HEK293 (cell line): ENCODE data around the gene AKAP5.

Experiments
- CTCF ChIA-PET: fragments of 350-600 bp; formaldehyde crosslinking; extraction: SDS; loops from one replicate; lab custom pipeline; 2021; ENCODE audit warnings: antibody characterized with exemption; lab: Yijun Ruan, JAX
- POLR2A ChIA-PET: fragments of 300-600 bp; formaldehyde crosslinking; extraction: SDS; loops from one replicate; lab custom pipeline; 2020; ENCODE audit warnings: antibody characterized with exemption, inconsistent platforms; lab: Yijun Ruan, JAX
- H3K27ac ChIP-seq: fragments of 200-500 bp; sonication (Bioruptor generic); 2 replicates; pipeline ENCODE4 v1.5.1; 2014; ENCODE audit warnings: low read depth, low read length, control low read depth, inconsistent platforms; ENCODE audit errors: extremely low read depth
- H3K36me3 ChIP-seq, 2 experiments: fragments of 200-500 bp in 1 of 2; sonication (Bioruptor generic) in 1 of 2; 1 replicate in 1 of 2; 2 replicates in 1 of 2; pipeline ENCODE4 v1.5.1; 2014 to 2017; ENCODE audit warnings: inconsistent platforms in 2 of 2, low read length in 2 of 2; ENCODE audit not compliant: control insufficient read depth in 2 of 2, insufficient read depth in 1 of 2
- H3K4me1 ChIP-seq: fragments of 200-500 bp; sonication (Bioruptor generic); 2 replicates; pipeline ENCODE4 v1.5.1; 2014; ENCODE audit warnings: mild to moderate bottlenecking, low read length, inconsistent platforms; ENCODE audit not compliant: control insufficient read depth, insufficient read depth
- H3K4me3 ChIP-seq: 2 replicates; pipeline ENCODE4 v1.5.1; 2011; ENCODE audit warnings: low read depth, mild to moderate bottlenecking, control low read depth, low read length, moderate library complexity
- H3K9me3 ChIP-seq: fragments of 200-500 bp; sonication (Bioruptor generic); 2 replicates; pipeline ENCODE4 v1.5.1; 2014; ENCODE audit warnings: low read depth, low read length, inconsistent platforms; ENCODE audit not compliant: control insufficient read depth, insufficient read depth
- GLIS1 ChIP-seq: fragments of 450-650 bp; formaldehyde crosslinking; IDR thresholded peaks from 2 replicates; pipeline ENCODE4 v1.5.1; 2016; ENCODE audit warnings: missing biosample characterization, missing genetic modification characterization
- HOXA7 ChIP-seq: sonication (generic); formaldehyde crosslinking; IDR thresholded peaks from 2 replicates; pipeline ENCODE4 v1.8.1; 2022; ENCODE audit warnings: missing genetic modification reagents, borderline replicate concordance
- KLF10 ChIP-seq: fragments of 450-650 bp; IDR thresholded peaks from 2 replicates; pipeline ENCODE4 v1.5.1; 2018; ENCODE audit warnings: missing biosample characterization, mild to moderate bottlenecking, missing genetic modification characterization
- REPIN1 ChIP-seq: fragments of 450-650 bp; formaldehyde crosslinking; IDR thresholded peaks from 2 replicates; pipeline ENCODE4 v1.5.1; 2017; ENCODE audit warnings: missing biosample characterization, missing genetic modification characterization, low read depth
- TRIM28 ChIP-seq: IDR thresholded peaks from 2 replicates; pipeline ENCODE4 v1.6.1; 2011; ENCODE audit warnings: low read length, control low read depth, borderline replicate concordance
- ZBTB17 ChIP-seq: fragments of 450-650 bp; formaldehyde crosslinking; IDR thresholded peaks from 2 replicates; pipeline ENCODE4 v1.5.1; 2016; ENCODE audit warnings: missing biosample characterization, missing genetic modification characterization
- ZNF19 ChIP-seq: fragments of 450-650 bp; formaldehyde crosslinking; IDR thresholded peaks from 2 replicates; pipeline ENCODE4; 2016; ENCODE audit warnings: missing biosample characterization, missing genetic modification characterization, low read depth
- ZNF221 ChIP-seq: fragments of 450-650 bp; formaldehyde crosslinking; IDR thresholded peaks from 2 replicates; pipeline ENCODE4 v1.5.1; 2017; ENCODE audit warnings: missing biosample characterization, missing genetic modification characterization, borderline replicate concordance
- ZNF302 ChIP-seq: fragments of 450-650 bp; formaldehyde crosslinking; IDR thresholded peaks from 2 replicates; pipeline ENCODE4 v1.5.1; 2016; ENCODE audit warnings: missing biosample characterization, missing genetic modification characterization, low read depth
- ZNF514 ChIP-seq: fragments of 450-650 bp; formaldehyde crosslinking; IDR thresholded peaks from 2 replicates; pipeline ENCODE4 v1.5.1; 2016; ENCODE audit warnings: missing biosample characterization, missing genetic modification characterization
- ZNF529 ChIP-seq: fragments of 450-650 bp; formaldehyde crosslinking; IDR thresholded peaks from 2 replicates; pipeline ENCODE4 v1.5.1; 2017; ENCODE audit warnings: missing genetic modification characterization, missing biosample characterization; ENCODE audit not compliant: insufficient replicate concordance
- ZNF658 ChIP-seq: fragments of 450-650 bp; formaldehyde crosslinking; IDR thresholded peaks from 2 replicates; pipeline ENCODE4; 2016; ENCODE audit warnings: missing biosample characterization, missing genetic modification characterization
- ZNF830 ChIP-seq: fragments of 450-650 bp; IDR thresholded peaks from 2 replicates; pipeline ENCODE4 v1.5.0; 2018; ENCODE audit warnings: missing biosample characterization, missing genetic modification characterization, low read depth, mild to moderate bottlenecking, moderate library complexity
- ZXDB ChIP-seq: fragments of 450-650 bp; formaldehyde crosslinking; IDR thresholded peaks from 2 replicates; pipeline ENCODE4 v1.5.1; 2016; ENCODE audit warnings: missing biosample characterization, missing genetic modification characterization
- TF ChIP-seq, protein P1 (sequence below): fragments of 450-650 bp; formaldehyde crosslinking; IDR thresholded peaks from 2 replicates; pipeline ENCODE4 v1.5.1; 2016; ENCODE audit warnings: missing biosample characterization, missing genetic modification characterization
- TF ChIP-seq, protein P2 (sequence below): fragments of 450-650 bp; formaldehyde crosslinking; IDR thresholded peaks from 2 replicates; pipeline ENCODE4 v1.5.0; 2017; ENCODE audit warnings: missing biosample characterization, missing genetic modification characterization, borderline replicate concordance
- TF ChIP-seq, protein P3 (sequence below): fragments of 450-650 bp; formaldehyde crosslinking; conservative IDR thresholded peaks from 2 replicates; pipeline ENCODE4 v1.5.1; 2016; ENCODE audit warnings: low read depth, missing biosample characterization, missing genetic modification characterization
- TF ChIP-seq, protein P4 (sequence below): fragments of 450-650 bp; formaldehyde crosslinking; IDR thresholded peaks from 2 replicates; pipeline ENCODE4 v1.5.1; 2017; ENCODE audit warnings: missing biosample characterization, missing genetic modification characterization
- TF ChIP-seq, protein P5 (sequence below): fragments of 450-650 bp; formaldehyde crosslinking; IDR thresholded peaks from 2 replicates; pipeline ENCODE4 v1.5.1; 2016; ENCODE audit warnings: missing biosample characterization, missing genetic modification characterization

AKAP5 gene

DNA sequence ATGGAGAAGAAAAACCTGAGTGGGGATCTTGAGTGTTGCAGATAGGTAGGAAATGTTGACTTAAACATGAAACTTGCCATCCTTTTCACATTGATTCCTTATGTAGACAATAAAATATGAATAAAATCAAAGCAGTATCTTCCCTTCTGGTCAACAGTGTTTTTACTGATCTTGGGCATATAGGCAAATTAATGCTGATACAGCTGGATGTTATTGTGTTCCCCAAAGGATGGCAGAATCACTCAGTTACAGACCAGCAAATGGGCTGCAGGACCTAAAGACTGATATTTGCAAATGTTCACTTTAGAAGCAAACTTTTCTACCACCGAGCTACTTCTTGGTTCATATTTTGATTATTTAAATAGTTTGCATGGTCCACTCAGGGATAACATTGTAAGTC is 43.3 kb upstream of the AKAP5 start (continued):
- no peak for TF ChIP-seq ZBTB17 (tag by site-specific recombination)

DNA sequence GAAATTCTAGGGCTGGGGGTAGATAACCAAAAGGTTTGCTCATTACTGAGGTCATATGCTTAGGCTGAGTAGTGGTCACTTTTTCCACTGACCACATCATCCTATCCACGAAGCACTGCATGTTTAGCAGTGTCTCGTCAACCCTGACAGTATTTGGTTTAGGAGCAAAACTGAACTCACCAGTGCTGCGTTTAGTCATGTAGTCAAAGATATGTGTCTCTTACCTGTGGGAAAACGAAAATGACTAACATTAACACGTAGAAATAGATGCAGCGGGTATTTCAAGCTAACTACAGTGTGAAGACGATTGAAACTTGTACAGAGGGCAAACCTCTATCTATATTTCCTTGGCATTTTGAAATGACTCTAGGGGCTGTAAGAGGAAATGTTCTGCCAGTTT is 42.5 kb upstream of the AKAP5 start:
- peaks cover 65 to 90% of the 10 kb centered on the region in 2 experiments for H3K36me3 ChIP-seq
- no peaks in the 10 kb centered on the region for H3K4me1 ChIP-seq
- POLR2A ChIA-PET = no interaction called here
- TF ChIP-seq ZXDB (tag by site-specific recombination) = no peak
- no peak for TF ChIP-seq ZNF19 (tag by site-specific recombination)
- TF ChIP-seq ZNF514 (tag by site-specific recombination) = no peak
- TF ChIP-seq, protein P1, sequence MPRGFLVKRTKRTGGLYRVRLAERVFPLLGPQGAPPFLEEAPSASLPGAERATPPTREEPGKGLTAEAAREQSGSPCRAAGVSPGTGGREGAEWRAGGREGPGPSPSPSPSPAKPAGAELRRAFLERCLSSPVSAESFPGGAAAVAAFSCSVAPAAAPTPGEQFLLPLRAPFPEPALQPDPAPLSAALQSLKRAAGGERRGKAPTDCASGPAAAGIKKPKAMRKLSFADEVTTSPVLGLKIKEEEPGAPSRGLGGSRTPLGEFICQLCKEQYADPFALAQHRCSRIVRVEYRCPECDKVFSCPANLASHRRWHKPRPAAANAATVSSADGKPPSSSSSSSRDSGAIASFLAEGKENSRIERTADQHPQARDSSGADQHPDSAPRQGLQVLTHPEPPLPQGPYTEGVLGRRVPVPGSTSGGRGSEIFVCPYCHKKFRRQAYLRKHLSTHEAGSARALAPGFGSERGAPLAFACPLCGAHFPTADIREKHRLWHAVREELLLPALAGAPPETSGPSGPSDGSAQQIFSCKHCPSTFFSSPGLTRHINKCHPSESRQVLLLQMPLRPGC = no peak
- TF ChIP-seq, all 188 proteins: peak for 0
- H3K27ac ChIP-seq = no peak overlapping the region
- H3K9me3 ChIP-seq = no peaks in the 10 kb centered on the region
- CTCF ChIA-PET = interaction anchor here (0.7 to 8.7 kb wide), 3 partner anchors 9 to 401 kb away, joined by 3 to 88 read pairs (median 6); no protein-coding TSS in a partner anchor
- no peak overlapping the region for H3K4me3 ChIP-seq

DNA sequence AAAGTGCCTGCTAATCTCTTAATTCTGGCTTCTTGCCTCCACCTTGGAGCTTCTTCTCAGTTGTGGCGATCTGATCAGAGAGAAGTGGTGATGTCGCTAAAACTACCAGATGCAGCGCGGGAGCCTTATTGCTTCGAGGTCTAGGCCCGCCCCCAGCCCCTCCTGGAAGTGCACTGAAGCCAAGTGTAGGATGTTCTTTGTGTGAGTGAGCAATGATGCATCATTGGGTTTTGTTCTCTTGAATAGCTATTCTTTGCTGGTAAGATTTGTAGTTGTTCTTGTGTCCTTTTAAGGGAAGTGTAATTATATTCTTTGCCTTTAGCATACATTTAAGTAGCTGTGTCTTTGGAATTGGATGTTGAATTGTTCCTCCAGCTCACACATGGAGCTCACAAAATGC is 41.3 kb upstream of the AKAP5 start:
- CTCF ChIA-PET = interaction anchor here (1.0 to 8.7 kb wide), 3 partner anchors 8 to 80 kb away, joined by 3 to 88 read pairs (median 6); no protein-coding TSS in a partner anchor
- POLR2A ChIA-PET = no interaction called here

DNA sequence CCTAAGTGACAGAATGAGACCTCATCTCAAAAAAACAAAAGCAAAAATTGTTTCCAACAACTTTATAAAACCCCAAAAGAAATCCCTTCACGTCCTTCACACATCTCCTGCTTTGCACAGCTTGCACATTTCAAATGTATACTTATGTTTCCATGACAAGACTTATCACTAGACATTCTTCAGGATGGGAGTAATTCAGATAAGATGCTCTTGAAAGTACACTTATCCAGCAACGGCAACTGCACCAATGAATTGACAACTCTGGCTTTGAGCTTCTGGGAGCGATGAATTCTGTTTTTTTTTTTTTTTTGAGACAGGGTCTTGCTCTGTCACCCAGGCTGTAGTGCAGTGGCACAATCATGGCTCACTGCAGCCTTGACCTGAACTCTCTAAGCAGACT is 30.8 kb upstream of the AKAP5 start:
- POLR2A ChIA-PET = interaction anchor here (0.7 to 1.1 kb wide), 2 partner anchors 47 to 126 kb away, joined by 3 to 4 read pairs; partner anchors contain the start of gene MTHFD1
- H3K27ac ChIP-seq = no peak overlapping the region
- H3K36me3 ChIP-seq = peaks cover 79 to 98% of the 10 kb centered on the region in 2 experiments
- H3K4me3 ChIP-seq = no peak overlapping the region
- H3K9me3 ChIP-seq = no peaks in the 10 kb centered on the region
- no peaks in the 10 kb centered on the region for H3K4me1 ChIP-seq
- CTCF ChIA-PET = interaction anchor here (0.6 to 5.9 kb wide), 3 partner anchors 14 to 550 kb away, joined by 3 to 88 read pairs (median 3); no protein-coding TSS in a partner anchor
- TF ChIP-seq HOXA7 (CRISPR knock-in tag) (no peak), ZNF830 (tag by site-specific recombination) (no peak), KLF10 (tag by site-specific recombination) (no peak), ZNF221 (tag by site-specific recombination) (no peak), ZNF529 (tag by site-specific recombination) (no peak), ZNF302 (tag by site-specific recombination) (no peak)
- TF ChIP-seq, protein P2, sequence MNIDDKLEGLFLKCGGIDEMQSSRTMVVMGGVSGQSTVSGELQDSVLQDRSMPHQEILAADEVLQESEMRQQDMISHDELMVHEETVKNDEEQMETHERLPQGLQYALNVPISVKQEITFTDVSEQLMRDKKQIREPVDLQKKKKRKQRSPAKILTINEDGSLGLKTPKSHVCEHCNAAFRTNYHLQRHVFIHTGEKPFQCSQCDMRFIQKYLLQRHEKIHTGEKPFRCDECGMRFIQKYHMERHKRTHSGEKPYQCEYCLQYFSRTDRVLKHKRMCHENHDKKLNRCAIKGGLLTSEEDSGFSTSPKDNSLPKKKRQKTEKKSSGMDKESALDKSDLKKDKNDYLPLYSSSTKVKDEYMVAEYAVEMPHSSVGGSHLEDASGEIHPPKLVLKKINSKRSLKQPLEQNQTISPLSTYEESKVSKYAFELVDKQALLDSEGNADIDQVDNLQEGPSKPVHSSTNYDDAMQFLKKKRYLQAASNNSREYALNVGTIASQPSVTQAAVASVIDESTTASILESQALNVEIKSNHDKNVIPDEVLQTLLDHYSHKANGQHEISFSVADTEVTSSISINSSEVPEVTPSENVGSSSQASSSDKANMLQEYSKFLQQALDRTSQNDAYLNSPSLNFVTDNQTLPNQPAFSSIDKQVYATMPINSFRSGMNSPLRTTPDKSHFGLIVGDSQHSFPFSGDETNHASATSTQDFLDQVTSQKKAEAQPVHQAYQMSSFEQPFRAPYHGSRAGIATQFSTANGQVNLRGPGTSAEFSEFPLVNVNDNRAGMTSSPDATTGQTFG = no peak
- TF ChIP-seq, protein P3, sequence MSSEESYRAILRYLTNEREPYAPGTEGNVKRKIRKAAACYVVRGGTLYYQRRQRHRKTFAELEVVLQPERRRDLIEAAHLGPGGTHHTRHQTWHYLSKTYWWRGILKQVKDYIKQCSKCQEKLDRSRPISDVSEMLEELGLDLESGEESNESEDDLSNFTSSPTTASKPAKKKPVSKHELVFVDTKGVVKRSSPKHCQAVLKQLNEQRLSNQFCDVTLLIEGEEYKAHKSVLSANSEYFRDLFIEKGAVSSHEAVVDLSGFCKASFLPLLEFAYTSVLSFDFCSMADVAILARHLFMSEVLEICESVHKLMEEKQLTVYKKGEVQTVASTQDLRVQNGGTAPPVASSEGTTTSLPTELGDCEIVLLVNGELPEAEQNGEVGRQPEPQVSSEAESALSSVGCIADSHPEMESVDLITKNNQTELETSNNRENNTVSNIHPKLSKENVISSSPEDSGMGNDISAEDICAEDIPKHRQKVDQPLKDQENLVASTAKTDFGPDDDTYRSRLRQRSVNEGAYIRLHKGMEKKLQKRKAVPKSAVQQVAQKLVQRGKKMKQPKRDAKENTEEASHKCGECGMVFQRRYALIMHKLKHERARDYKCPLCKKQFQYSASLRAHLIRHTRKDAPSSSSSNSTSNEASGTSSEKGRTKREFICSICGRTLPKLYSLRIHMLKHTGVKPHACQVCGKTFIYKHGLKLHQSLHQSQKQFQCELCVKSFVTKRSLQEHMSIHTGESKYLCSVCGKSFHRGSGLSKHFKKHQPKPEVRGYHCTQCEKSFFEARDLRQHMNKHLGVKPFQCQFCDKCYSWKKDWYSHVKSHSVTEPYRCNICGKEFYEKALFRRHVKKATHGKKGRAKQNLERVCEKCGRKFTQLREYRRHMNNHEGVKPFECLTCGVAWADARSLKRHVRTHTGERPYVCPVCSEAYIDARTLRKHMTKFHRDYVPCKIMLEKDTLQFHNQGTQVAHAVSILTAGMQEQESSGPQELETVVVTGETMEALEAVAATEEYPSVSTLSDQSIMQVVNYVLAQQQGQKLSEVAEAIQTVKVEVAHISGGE = no peak
- TF ChIP-seq, protein P4, sequence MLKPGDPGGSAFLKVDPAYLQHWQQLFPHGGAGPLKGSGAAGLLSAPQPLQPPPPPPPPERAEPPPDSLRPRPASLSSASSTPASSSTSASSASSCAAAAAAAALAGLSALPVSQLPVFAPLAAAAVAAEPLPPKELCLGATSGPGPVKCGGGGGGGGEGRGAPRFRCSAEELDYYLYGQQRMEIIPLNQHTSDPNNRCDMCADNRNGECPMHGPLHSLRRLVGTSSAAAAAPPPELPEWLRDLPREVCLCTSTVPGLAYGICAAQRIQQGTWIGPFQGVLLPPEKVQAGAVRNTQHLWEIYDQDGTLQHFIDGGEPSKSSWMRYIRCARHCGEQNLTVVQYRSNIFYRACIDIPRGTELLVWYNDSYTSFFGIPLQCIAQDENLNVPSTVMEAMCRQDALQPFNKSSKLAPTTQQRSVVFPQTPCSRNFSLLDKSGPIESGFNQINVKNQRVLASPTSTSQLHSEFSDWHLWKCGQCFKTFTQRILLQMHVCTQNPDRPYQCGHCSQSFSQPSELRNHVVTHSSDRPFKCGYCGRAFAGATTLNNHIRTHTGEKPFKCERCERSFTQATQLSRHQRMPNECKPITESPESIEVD (tag by site-specific recombination) = no peak

More for the DNA sequence above, 41.3 kb upstream of the AKAP5 start:
- TF ChIP-seq ZNF658 (tag by site-specific recombination) (no peak), GLIS1 (tag by site-specific recombination) (no peak), REPIN1 (tag by site-specific recombination) (no peak), ZNF221 (tag by site-specific recombination) (no peak), TRIM28 (no peak)
- TF ChIP-seq, protein P5, sequence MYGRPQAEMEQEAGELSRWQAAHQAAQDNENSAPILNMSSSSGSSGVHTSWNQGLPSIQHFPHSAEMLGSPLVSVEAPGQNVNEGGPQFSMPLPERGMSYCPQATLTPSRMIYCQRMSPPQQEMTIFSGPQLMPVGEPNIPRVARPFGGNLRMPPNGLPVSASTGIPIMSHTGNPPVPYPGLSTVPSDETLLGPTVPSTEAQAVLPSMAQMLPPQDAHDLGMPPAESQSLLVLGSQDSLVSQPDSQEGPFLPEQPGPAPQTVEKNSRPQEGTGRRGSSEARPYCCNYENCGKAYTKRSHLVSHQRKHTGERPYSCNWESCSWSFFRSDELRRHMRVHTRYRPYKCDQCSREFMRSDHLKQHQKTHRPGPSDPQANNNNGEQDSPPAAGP (tag by site-specific recombination) = no peak
- H3K27ac ChIP-seq = no peak overlapping the region
- no peaks in the 10 kb centered on the region for H3K9me3 ChIP-seq
- H3K4me3 ChIP-seq = no peak overlapping the region
- H3K36me3 ChIP-seq = peaks cover 59 to 92% of the 10 kb centered on the region in 2 experiments
- H3K4me1 ChIP-seq = no peaks in the 10 kb centered on the region
